HG03108 (cell line): ENCODE results near the gene HTT.
A peak's percentile ranks its signal among the peaks of the same experiment; 100 is the strongest.

Experiments
- ATAC-seq: cut with Tn5 transposase; IDR thresholded peaks from one replicate; pipeline ENCODE4 v1.9.1; 2021; ENCODE audit warnings: moderate library complexity; ENCODE audit not compliant: unreplicated experiment

HTT gene

GRCh38 chr4:3074078-3074845 lies at the start of gene HTT, which contains the start of gene HTT-AS:
HTT (plus strand) TSS chr4:3074681; CDS start chr4:3074826, 145 bp downstream.
HTT-AS (minus strand) TSS chr4:3074538.
- peak; percentile 71 for ATAC-seq

GRCh38 chr4:3025881-3026280 lies 48.6 kb upstream of the HTT start:
- ATAC-seq = no peak

- no peak for ATAC-seq
Observed at GRCh38 chr4:3026540-3026939, 47.9 kb upstream of the HTT start.

- ATAC-seq = no peak
Observed at GRCh38 chr4:3029464-3029863, 45.0 kb upstream of the HTT start.

GRCh38 chr4:3030566-3031356 lies 43.7 kb upstream of the HTT start:
- ATAC-seq = no peak

GRCh38 chr4:3031357-3032082 lies 43.0 kb upstream of the HTT start:
- ATAC-seq = no peak

- no peak for ATAC-seq
Observed at GRCh38 chr4:3034231-3034630, 40.2 kb upstream of the HTT start.

- no peak for ATAC-seq
Observed at GRCh38 chr4:3035249-3035648, 39.2 kb upstream of the HTT start.

- ATAC-seq = no peak
Observed at GRCh38 chr4:3035674-3036073, 38.8 kb upstream of the HTT start.

GRCh38 chr4:3036131-3036952 lies 38.1 kb upstream of the HTT start:
- ATAC-seq = no peak

GRCh38 chr4:3037957-3038461 lies 36.5 kb upstream of the HTT start:
- no peak for ATAC-seq

GRCh38 chr4:3039706-3040366 lies 34.6 kb upstream of the HTT start:
- no peak for ATAC-seq

- ATAC-seq = peak; percentile 30
Observed at GRCh38 chr4:3040452-3041191, 33.9 kb upstream of the HTT start.

- ATAC-seq = peak; percentile 22
Observed at GRCh38 chr4:3041192-3042142, 33.0 kb upstream of the HTT start.

GRCh38 chr4:3042226-3042625 lies 32.3 kb upstream of the HTT start:
- ATAC-seq = no peak

GRCh38 chr4:3043282-3044020 lies 31.0 kb upstream of the HTT start:
- no peak for ATAC-seq
